Amygdala (tissue), 56 donors: ENCODE measurements around the gene SERINC5.

Experiments
- DNase-seq, 56 donors: peaks; one replicate each; lab custom pipeline; 2025; lab: John Stamatoyannopoulos, UW

Gene SERINC5

DNA sequence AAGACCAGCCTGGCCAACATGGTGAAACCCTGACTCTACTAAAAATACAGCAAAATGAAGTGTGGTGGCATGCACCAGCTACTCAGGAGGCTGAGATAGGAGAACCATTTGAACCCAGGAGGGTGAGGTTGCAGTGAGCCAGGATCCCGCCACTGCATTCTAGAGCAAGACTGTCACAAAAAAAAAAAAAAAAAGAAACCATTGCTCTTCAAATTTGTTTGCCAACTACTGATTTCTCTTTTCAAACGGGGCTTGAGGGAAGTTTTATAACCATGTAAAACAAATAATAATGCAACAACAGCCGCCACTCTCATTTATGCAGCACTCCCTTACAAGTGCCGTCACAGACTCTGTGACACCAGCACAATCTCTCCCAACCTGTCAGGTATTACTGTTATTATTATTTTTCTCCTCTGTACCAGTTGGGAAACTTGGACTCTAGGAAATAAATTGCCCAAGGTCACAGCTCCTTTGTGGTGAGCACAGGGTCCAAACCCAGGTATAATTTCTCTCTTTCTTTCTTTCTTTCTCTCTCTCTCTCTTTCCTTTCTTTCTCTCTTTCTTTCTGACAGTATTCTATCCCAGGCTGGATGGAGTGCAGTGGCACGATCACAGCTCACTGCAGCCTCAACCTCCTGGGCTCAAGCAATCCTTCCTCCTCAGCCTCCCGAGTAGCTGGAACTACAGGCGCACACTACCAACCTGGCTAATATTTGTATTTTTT, 25.4 kb downstream of the SERINC5 start:
- DNase-seq = no peak

DNA sequence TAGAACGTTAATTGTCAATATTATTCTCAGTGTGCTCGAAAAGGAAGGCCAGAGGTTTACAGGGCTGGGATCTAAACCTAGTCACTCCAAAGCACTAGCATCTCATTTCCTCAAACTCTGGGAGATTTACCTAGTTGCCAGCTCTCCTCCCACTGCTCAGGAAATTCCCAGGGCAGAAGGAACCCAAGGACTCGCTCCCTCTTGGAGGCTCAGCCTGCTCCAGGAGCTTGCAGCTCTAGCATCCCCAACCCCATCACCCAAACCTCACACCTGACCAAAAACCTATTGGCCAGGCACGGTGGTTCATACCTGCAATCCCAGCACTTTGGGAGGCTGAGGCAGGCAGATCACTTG, 26.0 kb downstream of the SERINC5 start:
- no peak for DNase-seq

DNA sequence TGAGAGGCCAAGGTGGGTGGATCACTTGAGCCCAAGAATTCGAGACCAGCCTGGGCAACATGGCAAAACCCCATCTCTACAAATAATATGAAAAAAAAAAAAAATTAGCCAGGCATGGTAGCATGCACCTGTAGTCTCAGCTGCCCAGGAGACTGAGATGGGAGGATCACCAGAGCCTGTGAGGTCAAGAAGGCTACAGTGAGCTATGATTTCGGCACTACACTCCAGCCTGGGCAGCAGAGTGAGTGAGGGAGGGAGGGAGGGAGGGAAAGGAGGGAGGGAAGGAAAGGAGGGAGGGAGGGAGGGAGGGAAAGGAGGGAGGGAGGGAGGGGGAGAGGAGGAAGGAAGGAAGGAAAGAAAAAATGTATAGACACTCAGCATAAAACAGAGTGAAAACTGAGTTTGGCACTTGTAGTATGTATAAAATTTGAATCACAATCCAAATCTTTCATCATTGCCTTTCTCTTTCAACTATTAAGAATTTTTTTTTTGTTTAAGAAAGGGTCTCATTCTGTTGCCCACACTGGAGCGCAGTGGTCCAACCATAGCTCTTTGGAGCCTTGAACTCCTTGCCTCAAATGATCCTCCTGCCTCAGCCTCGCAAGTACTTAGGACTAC, 27.8 kb downstream of the SERINC5 start:
- DNase-seq = no peak

DNA sequence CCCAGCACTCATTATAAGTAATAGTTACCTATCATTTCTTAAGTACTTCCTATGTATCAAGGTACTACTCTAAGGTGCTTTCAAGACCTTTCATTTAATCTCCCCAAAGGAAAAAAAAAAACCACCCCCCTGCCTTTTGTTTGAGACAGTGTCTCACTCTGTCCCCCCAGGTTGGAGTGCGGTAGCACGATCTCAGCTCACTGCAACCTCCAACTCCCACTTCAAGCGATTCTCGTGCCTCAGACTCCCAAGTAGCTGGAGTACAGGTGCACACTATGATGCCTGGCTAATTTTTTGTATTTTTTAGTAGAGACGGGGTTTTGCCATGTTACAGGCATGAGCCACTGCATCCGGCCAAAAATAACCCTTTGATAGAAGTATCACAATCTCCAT, 29.9 kb downstream of the SERINC5 start:
- DNase-seq = no peak

DNA sequence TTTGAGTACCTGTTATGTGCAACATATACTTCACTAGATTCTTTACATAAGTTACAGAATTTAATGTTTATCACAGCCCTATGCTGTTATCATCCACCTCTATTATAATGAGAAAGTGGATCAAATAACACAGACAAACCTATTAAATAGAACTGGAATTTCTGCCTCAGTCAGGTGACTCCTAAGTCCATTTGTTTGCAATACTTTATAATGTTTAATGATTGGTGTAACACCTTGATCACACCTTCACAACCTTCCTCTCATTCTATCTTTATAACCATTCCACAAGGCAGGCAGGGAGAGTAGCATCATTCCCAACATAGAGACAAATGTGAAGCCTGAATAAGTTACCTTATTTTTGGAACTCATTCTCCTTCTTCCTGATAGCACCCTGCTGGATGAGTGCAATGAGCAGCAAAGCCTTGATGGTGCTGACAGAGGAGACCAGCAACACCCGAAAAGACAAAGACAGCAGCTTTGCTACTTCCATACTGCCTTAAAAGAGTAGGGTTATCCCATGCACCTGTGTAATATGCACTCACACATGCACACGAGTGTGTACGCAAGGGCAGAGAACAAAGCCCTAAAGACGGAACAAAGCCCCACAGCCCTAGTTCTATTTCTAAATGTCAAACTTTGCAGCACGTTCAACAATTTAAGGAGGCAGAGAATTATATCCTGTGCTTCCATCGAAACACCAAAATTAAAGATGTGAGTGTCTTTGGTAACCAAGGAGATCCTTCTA, 30.5 kb downstream of the SERINC5 start:
- DNase-seq = no peak

DNA sequence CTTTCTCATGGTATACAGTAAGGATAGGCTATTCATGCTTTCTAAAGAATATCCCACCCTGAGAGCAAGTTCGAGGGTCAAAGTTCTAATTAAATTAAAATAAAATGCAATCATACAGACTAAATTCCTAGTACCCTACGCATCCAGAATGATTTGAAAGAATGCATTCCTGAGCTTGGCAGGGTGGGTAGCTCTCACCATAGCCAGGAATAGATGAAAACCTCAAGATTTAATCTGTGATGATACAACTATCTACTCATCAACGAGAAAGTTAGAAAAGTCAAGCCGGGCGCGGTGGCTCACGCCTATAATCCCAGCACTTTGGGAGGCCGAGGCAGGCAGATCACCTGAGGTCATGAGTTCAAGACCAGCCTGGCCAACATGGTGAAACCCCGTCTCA, 32.3 kb downstream of the SERINC5 start:
- DNase-seq = no peak

DNA sequence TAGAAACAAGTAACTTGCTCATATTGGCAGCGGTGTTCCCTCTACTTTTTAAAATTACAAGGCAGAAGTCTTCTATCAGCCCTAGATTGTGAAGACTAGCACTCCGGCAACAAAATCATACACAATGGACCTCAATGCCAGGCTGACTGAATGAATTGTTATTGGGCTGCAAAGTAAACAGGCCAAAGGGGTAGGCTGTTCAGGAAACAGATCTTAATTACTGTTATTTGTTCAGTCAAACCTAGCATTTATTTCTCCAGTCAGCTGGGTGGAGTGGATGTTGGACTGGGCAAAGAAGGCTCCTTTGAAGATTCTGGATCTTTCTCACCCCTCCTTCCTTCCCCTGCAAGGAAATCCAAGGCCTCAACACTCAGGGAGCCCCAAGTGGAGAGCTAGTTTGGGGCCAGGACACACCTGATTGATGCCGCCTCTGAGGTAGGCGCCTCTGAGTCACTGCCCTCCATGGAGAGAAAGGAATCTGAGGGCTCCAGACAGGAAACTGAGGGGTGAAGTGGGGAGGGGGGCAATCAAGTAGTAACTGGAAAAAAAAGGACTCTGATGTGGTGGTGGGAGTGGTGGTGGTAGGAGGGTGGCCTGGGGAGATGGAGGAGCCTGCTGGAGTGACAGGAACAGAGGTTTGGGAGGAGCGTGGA, 35.5 kb downstream of the SERINC5 start:
- DNase-seq = no peak

DNA sequence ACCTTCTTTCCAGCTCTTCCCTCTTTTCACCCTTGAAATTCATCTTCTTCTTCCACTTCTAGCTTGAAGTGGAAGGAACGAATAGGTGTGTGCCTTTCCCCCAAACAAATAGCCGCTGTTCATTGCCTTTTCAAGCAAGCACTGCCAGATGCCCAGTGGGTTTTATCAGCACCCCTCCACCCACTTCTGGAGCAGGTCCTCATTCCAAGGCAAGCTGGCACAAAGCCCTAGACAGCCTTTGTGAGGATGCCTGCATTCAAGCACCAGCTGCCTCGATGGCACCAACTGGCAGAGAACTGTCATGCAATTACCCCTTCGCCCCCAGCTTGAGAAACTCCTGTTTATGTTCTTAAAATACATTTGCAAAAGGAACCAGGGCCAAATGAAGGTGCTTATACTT, 36.5 kb downstream of the SERINC5 start:
- no peak for DNase-seq

DNA sequence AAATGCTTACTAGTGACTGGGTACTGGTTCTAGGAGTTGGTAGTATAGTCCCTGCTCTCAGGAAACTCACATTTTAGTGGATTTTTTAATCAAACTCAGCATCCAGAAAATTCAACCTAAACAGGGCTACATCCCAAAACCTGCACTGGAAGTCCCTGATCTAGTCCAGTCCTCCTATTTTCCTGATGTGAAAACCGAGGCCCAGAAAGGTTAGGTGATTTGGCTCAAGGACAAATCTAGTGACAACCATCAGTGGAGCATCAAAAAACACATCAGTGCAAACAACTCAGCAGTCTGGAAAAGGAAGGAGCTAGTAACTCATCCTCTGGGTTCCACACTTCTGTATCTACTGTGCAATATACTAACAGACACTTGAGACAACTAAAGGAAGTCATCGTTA, 38.2 kb downstream of the SERINC5 start:
- no peak for DNase-seq

DNA sequence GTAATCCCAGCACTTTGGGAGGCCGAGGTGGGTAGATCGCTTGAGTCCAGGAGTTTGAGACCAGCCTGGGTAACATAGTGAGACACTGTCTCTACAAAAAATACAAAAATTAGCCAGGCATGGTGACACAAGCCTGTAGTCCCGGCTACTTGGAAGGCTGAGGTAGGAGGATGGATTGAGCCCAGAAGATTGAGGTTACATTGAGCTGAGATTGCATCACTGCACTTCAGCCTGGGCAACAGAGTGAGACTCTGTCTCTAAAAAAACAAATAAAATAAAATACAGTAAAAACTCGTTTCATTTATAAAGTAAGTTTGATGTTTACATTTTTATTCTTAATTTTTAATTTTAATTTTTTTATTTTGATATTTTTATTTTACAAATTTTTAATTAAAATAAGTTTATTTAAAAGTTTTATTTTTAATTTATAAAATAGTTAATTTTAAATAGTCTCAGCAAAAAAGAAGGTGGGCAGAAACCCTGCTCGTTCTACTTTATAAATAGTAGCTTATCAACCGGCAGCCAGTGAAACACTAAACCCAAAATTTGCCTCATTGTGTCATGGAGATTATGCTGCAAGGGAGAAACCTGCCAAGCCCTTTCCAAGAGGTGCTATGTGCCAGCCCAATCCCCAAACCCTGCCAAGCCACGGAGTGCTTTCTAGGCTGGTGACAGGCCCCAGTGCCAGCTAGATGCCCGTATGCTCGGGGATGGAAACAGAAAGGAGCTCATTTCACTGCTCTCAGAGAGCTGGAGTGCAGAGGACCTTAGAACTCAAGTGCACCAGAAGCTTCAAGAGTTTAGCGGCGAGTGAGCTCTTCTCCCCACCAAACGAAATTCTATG, 38.9 kb downstream of the SERINC5 start:
- peak in 54 of 56 donors; percentile 8 to 86 (median 67) for DNase-seq

DNA sequence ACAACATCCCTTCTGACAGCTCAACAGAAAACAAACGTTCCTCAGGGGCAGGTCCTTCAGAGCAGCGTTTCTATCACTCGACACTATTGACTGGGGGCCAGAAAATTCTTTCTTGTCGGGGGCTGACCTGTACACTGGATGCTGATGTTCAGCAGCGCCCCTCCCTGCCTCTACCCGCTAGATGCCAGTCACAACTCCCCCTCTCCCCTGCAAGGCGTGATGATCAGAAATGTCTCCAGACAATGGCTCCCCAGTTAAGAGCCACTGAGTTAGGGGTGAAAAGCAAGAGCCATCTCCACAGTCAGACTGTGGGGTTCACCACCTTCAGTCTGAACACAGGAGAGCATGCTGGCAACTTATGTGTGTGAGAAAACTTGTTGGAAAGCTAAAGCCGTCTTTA, 39.8 kb downstream of the SERINC5 start:
- peak in 2 of 56 donors; percentile 15 to 20 for DNase-seq

DNA sequence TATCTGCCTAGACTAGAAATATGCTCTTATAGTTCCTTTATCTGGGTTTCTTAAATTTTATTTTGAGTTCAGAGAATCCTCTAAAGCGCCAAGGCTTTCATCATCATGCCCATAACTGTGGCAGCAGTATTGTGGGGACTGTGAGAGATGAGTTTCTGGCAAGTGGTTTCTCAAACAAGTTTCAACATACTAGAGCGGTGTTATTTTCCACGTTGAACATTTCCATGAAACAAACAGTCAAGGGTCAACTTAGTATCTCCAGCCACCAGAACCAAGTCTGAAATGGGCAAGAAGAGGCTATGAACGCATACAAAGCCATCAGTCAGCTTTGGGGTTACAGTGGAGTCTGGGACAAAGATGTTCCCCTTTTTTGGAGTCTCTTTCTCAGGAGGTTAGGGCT, 40.3 kb downstream of the SERINC5 start:
- no peak for DNase-seq

DNA sequence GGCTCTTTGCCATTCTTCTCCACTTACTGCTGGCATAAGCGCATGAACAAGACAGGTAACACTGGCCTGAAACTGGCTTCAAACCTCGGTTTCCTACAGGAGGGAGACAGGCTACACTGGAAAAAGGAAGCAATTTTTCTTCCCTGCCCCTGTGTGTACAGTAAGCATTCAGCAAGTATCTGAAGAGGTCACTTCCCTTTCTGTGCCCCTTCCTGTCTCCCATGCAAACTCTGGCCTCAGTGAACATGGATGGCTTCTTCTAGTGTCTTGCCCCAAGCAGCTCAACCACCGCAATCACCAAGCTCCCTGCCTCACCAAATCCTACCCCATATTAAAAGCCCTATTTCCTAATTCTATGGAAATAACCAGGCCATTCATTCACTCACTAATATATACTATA, 42.4 kb downstream of the SERINC5 start:
- DNase-seq = no peak

DNA sequence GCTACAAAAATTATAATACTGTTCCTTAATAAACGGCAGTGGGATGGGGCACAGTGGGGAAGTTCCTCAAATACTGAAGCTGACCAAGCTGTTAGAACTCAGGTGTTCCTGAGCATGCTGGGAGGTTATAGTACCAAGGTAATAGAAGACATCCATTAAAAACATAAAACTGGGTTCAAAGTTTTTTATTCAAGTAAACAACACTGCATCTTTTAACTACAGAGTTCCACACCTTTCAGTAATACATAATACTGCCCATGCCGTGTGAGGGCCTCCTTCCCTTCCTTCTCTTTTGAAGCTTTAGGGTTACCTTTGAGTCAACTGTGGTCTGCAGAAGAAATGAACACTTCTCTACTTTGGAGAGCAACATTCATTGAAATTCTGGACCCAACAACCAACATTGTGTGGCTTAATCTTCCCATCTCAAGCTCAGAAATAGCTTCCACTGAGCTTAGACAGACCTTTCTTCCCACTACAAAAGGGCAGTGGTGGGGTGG, 43.6 kb downstream of the SERINC5 start:
- no peak for DNase-seq

DNA sequence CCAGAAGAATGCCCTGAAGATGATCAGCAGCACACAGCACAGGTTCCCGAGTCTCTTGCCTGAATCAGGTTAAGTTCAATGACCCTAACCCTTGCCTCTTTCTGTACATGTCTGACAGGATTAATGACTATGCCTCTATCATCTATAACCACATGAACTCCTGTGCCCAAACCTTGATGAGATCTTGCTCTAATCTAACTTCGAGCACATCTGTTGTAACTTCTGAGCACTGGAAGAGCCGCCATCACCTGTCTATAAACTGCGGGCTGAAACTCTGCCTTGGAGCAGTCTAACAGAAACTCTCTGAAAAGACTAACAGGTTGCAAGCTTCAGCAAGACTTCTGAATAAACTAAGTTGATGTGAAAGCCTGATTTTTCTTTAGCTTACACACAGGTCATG, 44.5 kb downstream of the SERINC5 start:
- no peak for DNase-seq

DNA sequence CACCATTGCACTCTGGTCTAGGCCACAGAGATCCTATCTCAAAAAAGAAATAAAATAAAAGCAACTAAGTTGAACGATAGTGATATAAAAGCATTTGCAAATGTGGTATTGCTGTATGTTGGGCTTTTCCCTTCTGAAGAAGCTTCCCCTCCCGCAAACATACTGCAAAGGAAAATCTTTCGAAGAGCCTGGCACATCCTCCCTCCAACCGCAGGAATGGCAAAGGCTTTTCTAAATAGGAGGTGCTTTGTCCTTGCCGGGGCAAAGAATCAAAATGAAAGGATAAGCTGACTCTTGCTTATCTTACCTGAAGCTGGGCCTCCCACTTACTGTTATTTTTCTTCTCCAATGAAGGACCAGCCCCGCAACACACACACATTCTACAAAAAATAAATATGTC, 45.8 kb downstream of the SERINC5 start:
- DNase-seq = no peak

DNA sequence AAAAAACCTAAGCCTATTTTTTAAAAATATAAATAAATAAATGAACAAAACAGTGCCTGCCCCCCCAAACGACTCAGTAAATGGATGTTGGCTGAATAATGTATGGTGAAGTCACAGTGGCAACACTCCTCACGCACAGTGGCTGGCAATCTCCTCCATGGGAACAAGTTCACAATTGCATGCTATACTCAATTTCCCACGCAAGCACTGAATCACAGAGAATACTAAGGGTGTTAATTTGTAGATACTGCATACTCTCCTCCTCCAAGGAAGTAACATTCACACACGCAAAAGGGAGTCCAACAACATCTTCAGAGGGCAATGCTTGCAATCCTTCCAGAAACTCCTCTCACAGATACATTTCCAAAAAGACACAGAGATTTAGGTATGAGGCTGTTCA, 47.5 kb downstream of the SERINC5 start:
- peak in 5 of 56 donors; percentile 14 to 44 (median 31) for DNase-seq

DNA sequence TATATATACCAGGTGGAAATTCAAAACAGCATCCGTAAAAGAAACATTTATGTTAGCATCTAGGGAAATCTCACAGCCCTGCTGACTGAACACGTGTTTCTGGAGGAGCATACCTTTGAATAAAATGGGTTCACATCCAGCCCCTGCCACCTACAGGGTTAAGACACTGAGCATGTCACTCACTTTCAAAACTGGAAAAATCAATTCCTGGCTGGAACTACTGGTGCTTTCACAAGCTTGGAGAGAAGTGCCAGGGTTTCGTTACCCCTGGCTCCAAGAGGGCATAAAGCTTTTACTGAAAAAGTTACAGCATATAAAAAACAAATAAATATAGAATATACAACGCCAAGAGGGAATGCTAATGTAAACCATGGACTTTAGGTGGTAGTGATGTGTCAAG, 48.0 kb downstream of the SERINC5 start:
- no peak for DNase-seq

DNA sequence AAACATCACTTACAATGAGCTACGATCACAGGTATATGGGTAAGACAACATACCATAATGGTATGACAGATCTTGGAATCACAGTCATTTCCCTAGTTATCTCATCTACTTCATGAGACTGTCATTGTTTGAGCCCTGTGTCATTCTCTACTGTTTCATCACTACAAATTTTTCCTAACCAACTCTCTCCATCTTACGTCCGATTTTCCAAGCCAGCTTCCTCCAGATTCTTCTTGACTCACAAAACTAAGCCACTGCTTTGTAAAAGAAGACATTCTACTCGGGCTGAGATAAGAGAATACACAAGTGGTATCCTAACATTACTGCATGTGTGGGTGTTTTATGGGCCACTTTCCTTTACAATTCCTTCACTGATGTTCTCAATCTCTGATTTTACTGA, 49.6 kb downstream of the SERINC5 start:
- no peak for DNase-seq

DNA sequence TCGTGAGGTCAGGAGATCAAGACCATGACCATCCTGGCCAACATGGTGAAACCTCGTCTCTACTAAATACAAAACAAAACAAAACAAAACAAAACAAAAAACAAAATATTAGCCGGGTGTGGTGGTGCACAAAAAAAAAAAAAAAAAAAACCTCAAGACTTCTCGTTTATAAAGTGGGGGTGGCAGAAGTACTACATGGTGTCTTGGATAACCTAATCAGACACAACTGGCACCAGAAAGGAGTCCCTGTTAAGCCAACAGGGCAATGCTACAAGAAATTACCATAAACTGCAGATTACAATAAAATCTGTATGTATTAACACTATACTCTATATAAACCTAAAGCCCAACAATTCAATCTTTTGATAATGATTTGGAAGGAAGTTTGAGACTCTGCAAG, 50.0 kb downstream of the SERINC5 start:
- no peak for DNase-seq
